Esophagus muscularis mucosa (tissue), 4 donors: ENCODE measurements around the gene MESP2.

Experiments used
- CTCF ChIP-seq, 3 experiments: fragments of 200-600 bp in 2 of 3; fragments of 450-650 bp in 1 of 3; sonication (generic) in 2 of 3; IDR thresholded peaks; one replicate each; pipeline ENCODE4 v1.5.1; 2017 to 2019; ENCODE audit warnings: antibody characterized with exemption in 3 of 3, mild to moderate bottlenecking in 2 of 3, moderate library complexity in 1 of 3
- EP300 ChIP-seq: sonication (generic); formaldehyde crosslinking; IDR thresholded peaks from one replicate; pipeline ENCODE4 v1.6.1; 2017; ENCODE audit warnings: antibody characterized with exemption
- POLR2AphosphoS5 ChIP-seq, 2 donors: sonication (generic); formaldehyde crosslinking; IDR thresholded peaks; one replicate each; pipeline ENCODE4 v1.6.1; 2017; ENCODE audit warnings: antibody characterized with exemption in 2 of 2

- no peak for TF ChIP-seq CTCF (IDR thresholded peaks at IDR 0.05)
- TF ChIP-seq EP300 = no peak
- TF ChIP-seq POLR2AphosphoS5 (IDR thresholded peaks at IDR 0.05) = no peak
Observed at GRCh38 chr15:89759835-89760234, 16.3 kb upstream of the MESP2 start.
